Activated CD4-positive, alpha-beta memory T cell treated with anti-CD3 and anti-CD28 coated beads for 36 hours (primary cell): ENCODE measurements around the gene CD300H. TPM values are rescaled to one million over a fixed set of nuclear protein-coding genes. Genes with fewer than 3 reads are reported as not detected.

Experiments used
- CTCF ChIA-PET: fragments of 350-600 bp; sonication (Branson Sonifier 250); formaldehyde crosslinking; loops from one replicate; lab custom pipeline; 2021; ENCODE audit warnings: antibody characterized with exemption, inconsistent platforms; lab: Charles Lee
- POLR2A ChIA-PET: fragments of 350-600 bp; sonication (Branson Sonifier 250); formaldehyde crosslinking; loops from one replicate; lab custom pipeline; 2021; ENCODE audit warnings: antibody characterized with exemption; lab: Charles Lee
- DNase-seq: peaks from one replicate; pipeline ENCODE4 v3.0.0-alpha.2; 2020
- H3K27ac Mint-ChIP-seq: one replicate; pipeline ENCODE4 v1.8.0; 2021; ENCODE audit warnings: mixed read lengths
- H3K27me3 Mint-ChIP-seq: one replicate; pipeline ENCODE4 v1.8.0; 2021; ENCODE audit warnings: mixed read lengths
- H3K36me3 Mint-ChIP-seq: one replicate; pipeline ENCODE4 v1.8.0; 2021; ENCODE audit warnings: mixed read lengths
- H3K4me1 Mint-ChIP-seq: one replicate; pipeline ENCODE4 v1.8.0; 2021; ENCODE audit warnings: low read depth, mixed read lengths
- H3K4me3 Mint-ChIP-seq: one replicate; pipeline ENCODE4 v1.8.0; 2021; ENCODE audit warnings: mild to moderate bottlenecking, mixed read lengths
- H3K9me3 Mint-ChIP-seq: one replicate; pipeline ENCODE4 v1.8.0; 2021; ENCODE audit warnings: mixed read lengths
- intact Hi-C: fragments of 100-400 bp; cut with micrococcal nuclease; formaldehyde crosslinking; loops from one replicate; pipeline ENCODE4 v1.15.1; 2023
- total RNA-seq, 2 experiments: library from RNA; stranded (reverse); gene quantifications; one replicate each; pipeline ENCODE4 v1.2.3, GENCODE V29; 2021

Gene CD300H
- total RNA-seq, 2 experiments from 2014 or later: not detected

GRCh38 chr17:74544991-74545842, 22.1 kb downstream of the CD300H start:
- no peak overlapping the region for H3K27ac Mint-ChIP-seq
- no peak for DNase-seq
- intact Hi-C loops: no loop called here
- H3K9me3 Mint-ChIP-seq: no peaks in the 10 kb centered on the region
- no peak overlapping the region for H3K4me3 Mint-ChIP-seq
- peaks cover 6% of the 10 kb centered on the region for H3K4me1 Mint-ChIP-seq
- H3K36me3 Mint-ChIP-seq: no peaks in the 10 kb centered on the region
- H3K27me3 Mint-ChIP-seq: peaks cover 7% of the 10 kb centered on the region
- CTCF ChIA-PET: interaction anchor here (0.5 kb wide), 1 partner anchor 166 kb away, joined by 4 read pairs; no protein-coding TSS in a partner anchor
- POLR2A ChIA-PET: no interaction called here

GRCh38 chr17:74543891-74544760, 23.2 kb downstream of the CD300H start:
- Mint-ChIP-seq H3K36me3 (no peaks in the 10 kb centered on the region), H3K4me3 (no peak overlapping the region), H3K9me3 (no peaks in the 10 kb centered on the region), H3K27me3 (peaks cover 5% of the 10 kb centered on the region), H3K27ac (no peak overlapping the region), H3K4me1 (peaks cover 6% of the 10 kb centered on the region)
- no peak for DNase-seq
- ChIA-PET CTCF (no interaction called here), POLR2A (no interaction called here)
- intact Hi-C loops: no loop called here

- H3K36me3 Mint-ChIP-seq: no peaks in the 10 kb centered on the region
- CTCF ChIA-PET: no interaction called here
These were observed 23.9 kb downstream of the CD300H start for GRCh38 chr17:74543406-74543805.

GRCh38 chr17:74542727-74543383, 24.5 kb downstream of the CD300H start:
- Mint-ChIP-seq H3K27ac (no peak overlapping the region), H3K9me3 (no peaks in the 10 kb centered on the region), H3K4me3 (no peak overlapping the region), H3K36me3 (no peaks in the 10 kb centered on the region), H3K27me3 (peaks cover 2% of the 10 kb centered on the region), H3K4me1 (peaks cover 2% of the 10 kb centered on the region)
- ChIA-PET POLR2A (no interaction called here), CTCF (interaction anchor here (1.3 kb wide), 1 partner anchor 13 kb away, joined by 3 read pairs; no protein-coding TSS in a partner anchor)
- intact Hi-C loops: no loop called here
- DNase-seq: no peak

More at GRCh38 chr17:74543406-74543805, 23.9 kb downstream of the CD300H start:
- DNase-seq: no peak
- no peak overlapping the region for H3K27ac Mint-ChIP-seq
- H3K4me3 Mint-ChIP-seq: no peak overlapping the region
- peaks cover 6% of the 10 kb centered on the region for H3K4me1 Mint-ChIP-seq
- intact Hi-C loops: no loop called here
- peaks cover 2% of the 10 kb centered on the region for H3K27me3 Mint-ChIP-seq
- no peaks in the 10 kb centered on the region for H3K9me3 Mint-ChIP-seq
- POLR2A ChIA-PET: no interaction called here

- CTCF ChIA-PET: interaction anchor here (1.3 kb wide), 1 partner anchor 12 kb away, joined by 3 read pairs; no protein-coding TSS in a partner anchor
- no peak overlapping the region for H3K27ac Mint-ChIP-seq
- no peaks in the 10 kb centered on the region for H3K4me1 Mint-ChIP-seq
- H3K9me3 Mint-ChIP-seq: no peaks in the 10 kb centered on the region
- intact Hi-C loops: no loop called here
- no peak overlapping the region for H3K4me3 Mint-ChIP-seq
- H3K27me3 Mint-ChIP-seq: no peaks in the 10 kb centered on the region
- no peaks in the 10 kb centered on the region for H3K36me3 Mint-ChIP-seq
- POLR2A ChIA-PET: no interaction called here
- DNase-seq: no peak
These were observed 25.1 kb downstream of the CD300H start for GRCh38 chr17:74542166-74542565.

GRCh38 chr17:74541176-74542111, 25.9 kb downstream of the CD300H start:
- no peaks in the 10 kb centered on the region for H3K4me1 Mint-ChIP-seq
- no peak overlapping the region for H3K27ac Mint-ChIP-seq
- no peak overlapping the region for H3K4me3 Mint-ChIP-seq
- CTCF ChIA-PET: interaction anchor here (1.3 kb wide), 1 partner anchor 12 kb away, joined by 3 read pairs; no protein-coding TSS in a partner anchor
- H3K36me3 Mint-ChIP-seq: no peaks in the 10 kb centered on the region
- intact Hi-C loops: no loop called here
- H3K9me3 Mint-ChIP-seq: no peaks in the 10 kb centered on the region
- no peak for DNase-seq
- no peaks in the 10 kb centered on the region for H3K27me3 Mint-ChIP-seq
- POLR2A ChIA-PET: no interaction called here

- ChIA-PET POLR2A (no interaction called here), CTCF (interaction anchor here (0.9 kb wide), 1 partner anchor 160 kb away, joined by 3 read pairs; no protein-coding TSS in a partner anchor)
- DNase-seq: no peak
- peaks cover 4% of the 10 kb centered on the region for H3K27me3 Mint-ChIP-seq
- H3K9me3 Mint-ChIP-seq: no peaks in the 10 kb centered on the region
- no peaks in the 10 kb centered on the region for H3K36me3 Mint-ChIP-seq
- H3K27ac Mint-ChIP-seq: no peak overlapping the region
- no peaks in the 10 kb centered on the region for H3K4me1 Mint-ChIP-seq
- intact Hi-C loops: no loop called here
- H3K4me3 Mint-ChIP-seq: no peak overlapping the region
These were observed 28.0 kb downstream of the CD300H start for GRCh38 chr17:74539281-74539820.

- DNase-seq: no peak
- Mint-ChIP-seq H3K4me3 (no peak overlapping the region), H3K36me3 (no peaks in the 10 kb centered on the region), H3K27ac (no peak overlapping the region), H3K27me3 (peaks cover 15% of the 10 kb centered on the region), H3K9me3 (no peaks in the 10 kb centered on the region), H3K4me1 (peaks cover 2% of the 10 kb centered on the region)
- ChIA-PET CTCF (no interaction called here), POLR2A (no interaction called here)
- intact Hi-C loops: no loop called here
These were observed 30.4 kb downstream of the CD300H start for GRCh38 chr17:74536890-74537289.

- Mint-ChIP-seq H3K27ac (no peak overlapping the region), H3K9me3 (no peaks in the 10 kb centered on the region), H3K27me3 (peaks cover 21% of the 10 kb centered on the region), H3K36me3 (no peaks in the 10 kb centered on the region), H3K4me1 (peaks cover 2% of the 10 kb centered on the region), H3K4me3 (no peak overlapping the region)
- ChIA-PET POLR2A (no interaction called here), CTCF (interaction anchor here (0.9 to 2.2 kb wide), 7 partner anchors 20 to 163 kb away, joined by 3 to 24 read pairs (median 4); partner anchors contain the start of gene GPR142)
- no peak for DNase-seq
- intact Hi-C loops: loop anchor here (2.0 kb wide), 1 partner anchor 163 kb away; no protein-coding TSS in a partner anchor
These were observed 35.2 kb downstream of the CD300H start for GRCh38 chr17:74532115-74532514.

GRCh38 chr17:74531231-74531761, 36.0 kb downstream of the CD300H start, which contains the start of gene CD300LB:
Gene CD300LB, minus strand, starts transcription at chr17:74531475. Its CDS starts 125 bp downstream, at chr17:74531350.
- intact Hi-C loops: no loop called here
- CTCF ChIA-PET: interaction anchor here (0.9 to 2.2 kb wide), 4 partner anchors 93 to 163 kb away, joined by 3 to 24 read pairs (median 6); partner anchors contain the start of gene GPR142

More at GRCh38 chr17:74531231-74531761, 36.0 kb downstream of the CD300H start, which contains the start of gene CD300LB:
- no peak within 1 kb of the TSS for H3K27ac Mint-ChIP-seq
- H3K27me3 Mint-ChIP-seq: peaks cover 23% of the 10 kb centered on the region
- peaks cover 2% of the 10 kb centered on the region for H3K4me1 Mint-ChIP-seq
- no peaks in the 10 kb centered on the region for H3K36me3 Mint-ChIP-seq
- no peak for DNase-seq
- POLR2A ChIA-PET: no interaction called here
- no peak within 1 kb of the TSS for H3K4me3 Mint-ChIP-seq
- H3K9me3 Mint-ChIP-seq: no peaks in the 10 kb centered on the region
